K562 (cell line): ENCODE data around the gene CRHR1. TPM values are rescaled to one million over a fixed set of nuclear protein-coding genes. Genes with fewer than 3 reads are reported as not detected.

Experiments used
- ATAC-seq: fragments of 200-7000 bp; cut with Tn5 transposase; 3 replicates; pipeline ENCODE4 v1.9.1; 2020; ENCODE audit warnings: moderate library complexity
- BruUV-seq: library from RNA; stranded (reverse); fragments of 400-500 nt; replicated peaks from 2 replicates; lab custom pipeline; 2021; lab: Mats Ljungman, UMichigan
- CTCF ChIA-PET: fragments of 300-600 bp; formaldehyde crosslinking; extraction: SDS; loops from one replicate; lab custom pipeline; 2021; ENCODE audit warnings: low intra/inter-chr PET ratio; lab: Yijun Ruan, JAX
- POLR2A ChIA-PET: fragments of 300-600, 350-650 bp; sonication (Branson Sonifier 250); formaldehyde crosslinking; extraction: SDS; loops from one replicate; lab custom pipeline; 2021; ENCODE audit warnings: antibody characterized with exemption, inconsistent platforms; lab: Yijun Ruan, JAX
- DNase-seq, 4 experiments: peaks; one replicate each; pipeline versions ENCODE4 v3.0.0 to v3.0.0-alpha.2; 2011 to 2018; ENCODE audit warnings: low spot score in 3 of 4, mixed read lengths in 3 of 4; ENCODE audit errors: extremely low read depth in 1 of 4
- FAIRE-seq: peaks from 2 replicates; lab custom pipeline; 2011; peaks lifted over from hg19 to GRCh38; lab: Jason Lieb, UNC
- H2AFZ ChIP-seq: 2 replicates; pipeline ENCODE4 v1.6.0; 2011; ENCODE audit warnings: low read depth, low read length, control low read depth, inconsistent platforms
- H3K27ac ChIP-seq: fragments of 200-600 bp; 3 replicates; pipeline ENCODE4 v1.8.0; 2011; ENCODE audit warnings: low read depth, mild to moderate bottlenecking, control low read depth, inconsistent platforms, low read length, moderate library complexity, mixed read lengths; ENCODE audit errors: extremely low read depth
- H3K27me3 ChIP-seq, 2 experiments: fragments of 300-600 bp in 1 of 2; 2 replicates in 1 of 2; 3 replicates in 1 of 2; pipeline versions ENCODE4 v1.6.0 to v1.8.0; 2011; ENCODE audit warnings: inconsistent platforms in 2 of 2, low read length in 2 of 2, mild to moderate bottlenecking in 1 of 2, mixed read lengths in 1 of 2, moderate library complexity in 1 of 2; ENCODE audit not compliant: control insufficient read depth in 2 of 2, insufficient read depth in 2 of 2
- H3K36me3 ChIP-seq: fragments of 300-600 bp; 3 replicates; pipeline ENCODE4 v1.8.0; 2011; ENCODE audit warnings: mild to moderate bottlenecking, low read length, inconsistent platforms; ENCODE audit not compliant: control insufficient read depth, insufficient read depth
- H3K4me1 ChIP-seq, 2 experiments: fragments of 200-600 bp in 1 of 2; replicated peaks in 1 of 2; 2 replicates in 1 of 2; 3 replicates in 1 of 2; pipeline versions ENCODE4 v1.5.1 to v1.8.0; 2011; ENCODE audit warnings: inconsistent platforms in 2 of 2, low read length in 2 of 2, mild to moderate bottlenecking in 1 of 2, mixed read lengths in 1 of 2, moderate library complexity in 1 of 2; ENCODE audit not compliant: control insufficient read depth in 2 of 2, insufficient read depth in 2 of 2
- H3K4me2 ChIP-seq: 2 replicates; pipeline ENCODE4 v1.6.1; 2011; ENCODE audit warnings: low read length, control low read depth, inconsistent platforms, mixed read lengths; ENCODE audit not compliant: insufficient read depth
- H3K4me3 ChIP-seq: fragments of 200-600 bp; sonication (generic), shearing (Covaris generic); 2 replicates; pipeline ENCODE4 v1.5.1; 2016; ENCODE audit warnings: control low read depth, inconsistent platforms
- H3K79me2 ChIP-seq: fragments of 200-600 bp; 3 replicates; pipeline ENCODE4 v1.8.0; 2011; ENCODE audit warnings: low read length, inconsistent platforms; ENCODE audit not compliant: control insufficient read depth, insufficient read depth
- H3K9ac ChIP-seq, 2 experiments: 2 replicates each; pipeline versions ENCODE4 v1.6.0 to v1.6.1; 2011; ENCODE audit warnings: low read depth in 2 of 2, low read length in 2 of 2, control low read depth in 1 of 2, inconsistent platforms in 1 of 2, mild to moderate bottlenecking in 1 of 2, mixed read lengths in 1 of 2; ENCODE audit not compliant: insufficient read depth in 1 of 2
- H3K9me1 ChIP-seq: one replicate; pipeline ENCODE4 v1.6.0; 2011; ENCODE audit warnings: inconsistent platforms, mild to moderate bottlenecking, low read length, moderate library complexity; ENCODE audit not compliant: control insufficient read depth, insufficient read depth
- H3K9me3 ChIP-seq: replicated peaks from 2 replicates; pipeline ENCODE4 v1.5.1; 2011; ENCODE audit warnings: low read depth, low read length, inconsistent platforms; ENCODE audit not compliant: control insufficient read depth, insufficient read depth
- H4K20me1 ChIP-seq: replicated peaks from 2 replicates; pipeline ENCODE4 v1.6.1; 2011; ENCODE audit warnings: low read length, inconsistent platforms, mixed read lengths; ENCODE audit not compliant: control insufficient read depth, insufficient read depth
- BACH1 ChIP-seq: fragments of 200-800 bp; sonication (Bioruptor generic); IDR thresholded peaks from 2 replicates; pipeline ENCODE4 v1.6.1; 2016; ENCODE audit warnings: missing genetic modification characterization, missing compliant biosample characterization
- BRCA1 ChIP-seq, 2 experiments: fragments of 450-650 bp in 1 of 2; sonication (generic) in 1 of 2; formaldehyde crosslinking in 1 of 2; IDR thresholded peaks; 2 replicates each; pipeline versions ENCODE4 v1.5.0 to v1.6.1; 2017 to 2020; ENCODE audit warnings: mild to moderate bottlenecking in 1 of 2, missing genetic modification reagents in 1 of 2
- CSDE1 ChIP-seq, 2 experiments: fragments of 450-650 bp; IDR thresholded peaks; 2 replicates each; pipeline ENCODE4 v1.6.1; 2016; ENCODE audit warnings: mild to moderate bottlenecking in 1 of 2
- HCFC1 ChIP-seq: IDR thresholded peaks from 2 replicates; pipeline ENCODE4 v1.6.1; 2012; ENCODE audit warnings: low read depth, low read length, improper control_type of control experiment
- KDM1A ChIP-seq, 2 experiments: fragments of 450-650 bp; IDR thresholded peaks; 2 replicates each; pipeline ENCODE4 v1.6.1; 2016; ENCODE audit warnings: mild to moderate bottlenecking in 2 of 2
- NCOA1 ChIP-seq: fragments of 450-650 bp; IDR thresholded peaks from 2 replicates; pipeline ENCODE4 v1.6.1; 2016; ENCODE audit warnings: low read depth
- ZFP36 ChIP-seq: fragments of 150-350 bp; IDR thresholded peaks from 2 replicates; pipeline ENCODE4 v1.6.1; 2018; ENCODE audit warnings: low read length, low read depth; ENCODE audit not compliant: partially characterized antibody
- ZNF121 ChIP-seq: sonication (generic); formaldehyde crosslinking; conservative IDR thresholded peaks from 2 replicates; pipeline ENCODE4 v1.8.0; 2022; ENCODE audit warnings: missing genetic modification reagents
- WGBS: fragments of 100-300 bp; shearing (Covaris generic); methylation state at CpG from one replicate; pipeline ENCODE4 v1.1.6; 2016; ENCODE audit warnings: low coverage, mixed read lengths; ENCODE audit not compliant: insufficient coverage; ENCODE audit errors: missing lambda C conversion rate; 5-methylcytosine and 5-hydroxymethylcytosine counted together
- in situ Hi-C: fragments of 300-500 bp; cut with MboI; formaldehyde crosslinking; loops from 4 replicates; pipeline ENCODE4 v1.15.0; 2018; ENCODE audit warnings: inconsistent platforms, mixed read lengths
- intact Hi-C: fragments of 100-400 bp; cut with micrococcal nuclease; formaldehyde crosslinking; loops from 2 replicates; pipeline ENCODE4 v1.14.2; 2022
- polyA plus RNA-seq, 8 experiments: library from polyadenylated mRNA; depleted of rRNA in 4 of 8; stranded (reverse) in 5 of 8; unstranded in 3 of 8; fragments of >200 nt; fragmentation: Nextera tagmentation in 2 of 8; fragmentation: Illumina TruSeq in 1 of 8; extraction: Ambion mirVana in 2 of 8; extraction: Trizol in 1 of 8; gene quantifications; 2 replicates each; pipeline versions ENCODE4 v1.2.1 to v1.2.3, GENCODE V29; 2011 to 2014; ENCODE audit warnings: inconsistent platforms in 1 of 8, missing spikeins in 1 of 8
- total RNA-seq, 7 experiments: library from RNA; depleted of rRNA in 6 of 7; stranded (reverse); fragments of >200 nt in 6 of 7; fragmentation: Illumina TruSeq in 2 of 7; extraction: Trizol in 2 of 7; gene quantifications; 2 replicates each; pipeline versions ENCODE4 v1.2.1 to v1.2.3, GENCODE V29; 2011 to 2021; ENCODE audit warnings: low replicate concordance in 1 of 7
- TF ChIP-seq, protein P1 (sequence below): sonication (generic); formaldehyde crosslinking; IDR thresholded peaks from 2 replicates; pipeline ENCODE4 v1.4.0; 2020; ENCODE audit warnings: mild to moderate bottlenecking, missing genetic modification reagents
- TF ChIP-seq, protein P2 (sequence below): sonication (generic); formaldehyde crosslinking; IDR thresholded peaks from 2 replicates; pipeline ENCODE4 v1.8.1; 2023; ENCODE audit warnings: mild to moderate bottlenecking, missing genetic modification reagents, moderate library complexity
- TF ChIP-seq, protein P3 (sequence below): fragments of 450-650 bp; IDR thresholded peaks from 2 replicates; pipeline ENCODE4 v1.6.1; 2016; ENCODE audit warnings: missing biosample characterization, missing genetic modification characterization
- TF ChIP-seq, protein P4 (sequence below): IDR thresholded peaks from 2 replicates; pipeline ENCODE4 v1.6.1; 2014; ENCODE audit warnings: antibody characterized with exemption

Gene CRHR1
- total and polyA plus RNA-seq, 9 of the 15 experiments (the other 6 are each of a cell fraction or from before 2014, with no cell fraction given): 0.05 TPM; not detected in 8

DNA sequence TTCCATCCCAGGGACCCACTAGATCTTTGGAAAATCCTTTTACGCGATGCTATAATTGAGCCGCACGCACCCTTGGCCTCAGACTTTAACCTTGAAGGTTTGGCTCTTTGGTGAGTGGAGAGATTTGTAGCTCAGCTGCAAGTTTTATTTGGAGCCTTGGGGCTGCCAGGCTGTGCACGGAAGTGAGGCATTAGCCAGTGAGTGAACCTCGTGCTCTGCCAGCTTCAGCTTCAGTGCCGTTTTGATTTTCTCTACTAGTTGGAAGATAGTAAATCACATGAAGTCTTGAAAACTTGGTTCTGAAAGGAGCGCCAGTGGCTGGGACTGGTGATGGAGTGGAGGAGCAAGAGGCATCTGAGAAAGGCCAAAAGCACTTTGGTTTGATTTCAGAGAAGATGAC is 17.3 kb downstream of the CRHR1 start (continued):
- TF ChIP-seq CSDE1 (IDR thresholded peaks at IDR 0.05) (no peak), HCFC1 (no peak), BACH1 (tag) (no peak)
- TF ChIP-seq, protein P1, sequence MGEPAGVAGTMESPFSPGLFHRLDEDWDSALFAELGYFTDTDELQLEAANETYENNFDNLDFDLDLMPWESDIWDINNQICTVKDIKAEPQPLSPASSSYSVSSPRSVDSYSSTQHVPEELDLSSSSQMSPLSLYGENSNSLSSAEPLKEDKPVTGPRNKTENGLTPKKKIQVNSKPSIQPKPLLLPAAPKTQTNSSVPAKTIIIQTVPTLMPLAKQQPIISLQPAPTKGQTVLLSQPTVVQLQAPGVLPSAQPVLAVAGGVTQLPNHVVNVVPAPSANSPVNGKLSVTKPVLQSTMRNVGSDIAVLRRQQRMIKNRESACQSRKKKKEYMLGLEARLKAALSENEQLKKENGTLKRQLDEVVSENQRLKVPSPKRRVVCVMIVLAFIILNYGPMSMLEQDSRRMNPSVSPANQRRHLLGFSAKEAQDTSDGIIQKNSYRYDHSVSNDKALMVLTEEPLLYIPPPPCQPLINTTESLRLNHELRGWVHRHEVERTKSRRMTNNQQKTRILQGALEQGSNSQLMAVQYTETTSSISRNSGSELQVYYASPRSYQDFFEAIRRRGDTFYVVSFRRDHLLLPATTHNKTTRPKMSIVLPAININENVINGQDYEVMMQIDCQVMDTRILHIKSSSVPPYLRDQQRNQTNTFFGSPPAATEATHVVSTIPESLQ: no peak
- TF ChIP-seq, protein P2, sequence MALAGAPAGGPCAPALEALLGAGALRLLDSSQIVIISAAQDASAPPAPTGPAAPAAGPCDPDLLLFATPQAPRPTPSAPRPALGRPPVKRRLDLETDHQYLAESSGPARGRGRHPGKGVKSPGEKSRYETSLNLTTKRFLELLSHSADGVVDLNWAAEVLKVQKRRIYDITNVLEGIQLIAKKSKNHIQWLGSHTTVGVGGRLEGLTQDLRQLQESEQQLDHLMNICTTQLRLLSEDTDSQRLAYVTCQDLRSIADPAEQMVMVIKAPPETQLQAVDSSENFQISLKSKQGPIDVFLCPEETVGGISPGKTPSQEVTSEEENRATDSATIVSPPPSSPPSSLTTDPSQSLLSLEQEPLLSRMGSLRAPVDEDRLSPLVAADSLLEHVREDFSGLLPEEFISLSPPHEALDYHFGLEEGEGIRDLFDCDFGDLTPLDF (CRISPR knock-in tag): no peak

DNA sequence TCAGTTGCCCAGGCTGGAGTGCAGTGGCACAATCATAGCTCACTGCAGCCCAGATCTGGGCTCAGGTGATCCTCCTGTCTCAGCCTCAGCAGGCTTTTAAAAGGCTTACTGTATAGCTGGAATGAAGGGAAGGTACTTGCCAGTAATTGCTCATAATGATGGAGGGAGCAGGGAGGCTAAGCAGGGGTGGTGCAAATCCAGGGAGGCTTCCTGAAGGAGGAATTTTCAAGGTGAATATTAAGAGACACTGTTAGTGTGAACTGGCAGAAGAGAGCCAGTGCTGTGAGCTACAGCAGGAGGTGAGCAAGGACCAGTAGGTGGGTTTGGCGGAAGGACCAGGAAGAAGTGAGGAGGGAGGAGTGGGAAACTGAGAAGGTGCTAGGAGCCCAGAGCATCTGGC is 24.7 kb downstream of the CRHR1 start:
- no peak overlapping the region for H3K9ac ChIP-seq
- CTCF ChIA-PET: interaction anchor here (0.6 kb wide), 1 partner anchor 381 kb away, joined by 4 read pairs; no protein-coding TSS in a partner anchor
- H3K9me3 ChIP-seq: no peaks in the 10 kb centered on the region
- no peak overlapping the region for H3K27ac ChIP-seq
- no peak for DNase-seq
- H3K4me2 ChIP-seq: no peak overlapping the region
- POLR2A ChIA-PET: interaction anchor here (1.5 kb wide), 1 partner anchor 8 kb away, joined by 4 read pairs; no protein-coding TSS in a partner anchor
- no peak for ATAC-seq
- peaks cover 3% of the 10 kb centered on the region for H4K20me1 ChIP-seq
- in situ Hi-C loops: no loop called here
- H3K79me2 ChIP-seq: no peaks in the 10 kb centered on the region
- no peaks in the 10 kb centered on the region for H3K9me1 ChIP-seq
- no peaks in the 10 kb centered on the region for H3K36me3 ChIP-seq
- WGBS: 7% methylated on average over 1 of the region's 1 CpG
- FAIRE-seq: no peak
- H3K4me1 ChIP-seq: no peaks in the 10 kb centered on the region
- intact Hi-C loops: no loop called here
- peaks cover 12 to 73% of the 10 kb centered on the region in 2 experiments; a peak in 3 of 5 replicates for H3K27me3 ChIP-seq
- no peak overlapping the region for H3K4me3 ChIP-seq
- H2AFZ ChIP-seq: no peak overlapping the region
- BruUV-seq: no TSS peak
- TF ChIP-seq ZFP36 (peak; percentile 87), KDM1A (IDR thresholded peaks at IDR 0.05) (no peak), BRCA1 (IDR thresholded peaks at IDR 0.05) (no peak), BRCA1 (CRISPR knock-in tag; IDR thresholded peaks at IDR 0.05) (no peak), ZNF121 (no peak), NCOA1 (no peak)
- TF ChIP-seq, protein P3, sequence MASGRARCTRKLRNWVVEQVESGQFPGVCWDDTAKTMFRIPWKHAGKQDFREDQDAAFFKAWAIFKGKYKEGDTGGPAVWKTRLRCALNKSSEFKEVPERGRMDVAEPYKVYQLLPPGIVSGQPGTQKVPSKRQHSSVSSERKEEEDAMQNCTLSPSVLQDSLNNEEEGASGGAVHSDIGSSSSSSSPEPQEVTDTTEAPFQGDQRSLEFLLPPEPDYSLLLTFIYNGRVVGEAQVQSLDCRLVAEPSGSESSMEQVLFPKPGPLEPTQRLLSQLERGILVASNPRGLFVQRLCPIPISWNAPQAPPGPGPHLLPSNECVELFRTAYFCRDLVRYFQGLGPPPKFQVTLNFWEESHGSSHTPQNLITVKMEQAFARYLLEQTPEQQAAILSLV (tag): no peak
- TF ChIP-seq, protein P4, sequence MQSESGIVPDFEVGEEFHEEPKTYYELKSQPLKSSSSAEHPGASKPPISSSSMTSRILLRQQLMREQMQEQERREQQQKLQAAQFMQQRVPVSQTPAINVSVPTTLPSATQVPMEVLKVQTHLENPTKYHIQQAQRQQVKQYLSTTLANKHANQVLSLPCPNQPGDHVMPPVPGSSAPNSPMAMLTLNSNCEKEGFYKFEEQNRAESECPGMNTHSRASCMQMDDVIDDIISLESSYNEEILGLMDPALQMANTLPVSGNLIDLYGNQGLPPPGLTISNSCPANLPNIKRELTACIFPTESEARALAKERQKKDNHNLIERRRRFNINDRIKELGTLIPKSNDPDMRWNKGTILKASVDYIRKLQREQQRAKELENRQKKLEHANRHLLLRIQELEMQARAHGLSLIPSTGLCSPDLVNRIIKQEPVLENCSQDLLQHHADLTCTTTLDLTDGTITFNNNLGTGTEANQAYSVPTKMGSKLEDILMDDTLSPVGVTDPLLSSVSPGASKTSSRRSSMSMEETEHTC: no peak
